GM18861 (cell line): Measurements from ENCODE around the gene SLC29A1.
A peak's percentile ranks its signal among the peaks of the same experiment; 100 is the strongest.

ENCODE experiments used
- ATAC-seq: cut with Tn5 transposase; IDR thresholded peaks from one replicate; pipeline ENCODE4 v1.9.1; 2021; ENCODE audit not compliant: unreplicated experiment

The SLC29A1 gene

GRCh38 chr6:44234101-44235025 lies 11.0 kb downstream of the SLC29A1 start:
- no peak for ATAC-seq

DNA sequence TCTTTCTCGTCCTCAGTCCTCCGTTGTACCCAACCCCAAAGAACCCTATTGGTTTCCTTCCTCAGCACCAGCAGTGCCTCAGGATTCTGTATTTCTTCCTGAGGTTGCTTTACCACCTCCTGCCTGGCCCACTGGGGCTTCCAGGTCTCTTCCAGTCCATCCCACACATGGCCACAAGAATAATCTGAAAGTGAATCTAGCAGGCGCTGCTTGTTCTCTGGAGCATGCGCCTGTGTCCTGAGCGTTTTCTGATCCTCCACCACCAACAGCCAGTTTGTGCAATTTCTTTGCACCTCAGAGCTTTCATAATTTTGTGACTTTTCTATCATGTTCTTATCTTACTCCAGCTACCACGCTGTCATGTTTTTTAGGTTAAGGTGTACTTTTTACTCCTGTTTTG lies 11.9 kb downstream of the SLC29A1 start:
- no peak for ATAC-seq

DNA sequence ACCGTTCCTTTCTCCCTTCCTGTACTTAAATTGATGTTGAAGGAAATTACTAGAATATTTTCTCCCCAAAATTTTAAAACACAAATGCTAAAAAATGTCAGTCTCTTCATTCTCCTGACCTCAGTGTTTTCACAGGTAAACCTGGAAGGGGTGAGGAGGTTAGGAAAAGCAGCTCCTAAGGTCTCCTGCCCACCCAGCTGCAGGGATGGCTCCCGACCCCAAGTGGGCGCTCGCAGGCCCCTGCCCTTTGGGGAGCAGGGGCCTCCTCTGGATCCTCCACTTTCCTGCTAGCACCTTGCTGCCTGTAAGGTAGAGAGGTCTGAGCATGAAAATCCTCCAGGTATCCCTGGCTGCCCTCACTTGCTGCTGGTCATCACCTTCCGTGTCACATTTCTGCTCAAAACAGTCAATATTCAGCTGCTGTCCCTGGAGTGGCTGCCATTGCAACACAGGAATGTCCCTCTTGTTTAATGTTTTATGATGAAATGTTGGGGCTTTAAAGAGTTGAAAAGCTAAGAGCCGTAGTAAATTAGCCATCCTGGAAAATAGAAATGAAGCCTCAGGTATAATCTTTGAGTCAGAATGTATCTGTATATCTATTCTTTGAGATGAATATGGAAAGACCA lies 12.6 kb downstream of the SLC29A1 start:
- no peak for ATAC-seq

DNA sequence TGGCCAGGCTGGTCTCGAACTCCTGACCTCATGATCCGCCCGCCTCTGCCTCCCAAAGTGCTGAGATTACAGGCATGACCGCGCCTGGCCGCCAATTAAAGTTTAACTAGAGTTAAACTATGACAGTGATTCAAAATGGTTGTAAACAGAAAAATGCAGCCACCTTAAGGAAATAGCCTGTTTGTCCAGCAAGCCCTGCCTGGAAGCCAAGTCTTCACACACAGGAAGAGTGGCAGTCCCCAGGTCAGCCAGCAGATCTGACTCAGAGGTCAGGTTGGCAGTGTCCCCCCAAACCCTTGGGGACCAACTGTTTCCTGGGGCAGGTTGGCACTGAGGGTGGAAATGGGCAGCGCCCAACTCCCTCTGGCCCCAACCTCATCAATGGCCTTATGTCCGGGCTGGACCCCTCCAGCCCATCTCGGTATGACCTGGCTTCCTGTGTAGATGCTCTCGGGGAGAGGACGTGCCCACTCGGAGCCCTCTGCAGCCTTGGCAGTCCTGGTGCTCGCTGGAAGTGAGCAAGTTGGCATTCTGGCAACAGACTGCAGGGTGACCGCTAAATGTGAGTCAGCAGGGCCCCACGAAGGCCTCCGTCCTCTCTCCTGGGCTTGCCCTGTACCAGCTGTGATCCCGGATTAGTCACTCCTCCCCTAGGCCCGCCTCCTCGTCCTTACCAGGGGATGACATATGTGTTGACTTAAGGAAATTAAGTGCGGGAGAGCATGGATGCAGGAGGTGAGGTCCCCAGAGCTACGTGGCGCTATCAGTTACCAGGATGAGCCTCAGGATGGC lies 13.8 kb downstream of the SLC29A1 start:
- ATAC-seq = peak; percentile 46

GRCh38 chr6:44237813-44238433 lies 14.5 kb downstream of the SLC29A1 start:
- peak; percentile 58 for ATAC-seq

DNA sequence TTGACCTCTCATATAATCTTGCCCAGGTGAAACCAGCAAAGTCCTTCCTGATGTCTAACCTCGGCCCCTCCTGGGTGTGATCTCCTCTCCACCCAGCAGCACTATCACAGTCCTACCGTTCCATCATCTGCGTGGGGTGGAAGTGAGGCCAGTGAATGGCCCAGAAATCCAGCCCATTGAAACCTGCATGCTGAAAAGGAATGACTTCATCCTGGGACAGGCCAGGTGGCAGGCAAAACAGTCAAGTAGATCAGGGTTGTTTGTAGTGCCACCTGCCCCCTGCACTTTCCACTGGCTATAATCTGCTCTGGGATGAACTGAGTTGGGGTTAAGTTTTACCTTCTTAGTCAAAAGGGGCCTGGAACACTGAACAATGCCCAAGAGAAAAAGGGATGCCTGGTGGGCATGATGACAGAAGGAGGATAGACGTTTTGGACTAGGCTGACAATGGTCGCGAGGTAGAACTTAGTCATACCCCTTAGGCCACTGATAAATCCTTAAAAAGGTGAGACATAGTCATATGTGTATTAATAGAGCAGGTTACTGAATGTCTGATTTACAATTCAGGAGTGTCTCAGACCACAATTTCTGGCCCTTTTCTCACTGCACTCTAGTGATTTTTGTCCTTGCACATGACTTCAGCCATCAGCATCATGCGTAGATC lies 15.4 kb downstream of the SLC29A1 start:
- ATAC-seq = no peak

GRCh38 chr6:44243345-44243744 lies 19.9 kb downstream of the SLC29A1 start:
- no peak for ATAC-seq

- no peak for ATAC-seq
Measured at GRCh38 chr6:44245391-44245911, 22.1 kb downstream of the SLC29A1 start.

GRCh38 chr6:44245912-44246662 lies 22.7 kb downstream of the SLC29A1 start:
- peak; percentile 35 for ATAC-seq

GRCh38 chr6:44246663-44247337 lies 23.4 kb downstream of the SLC29A1 start, which contains the start of gene HSP90AB1:
Gene HSP90AB1, plus strand, starts transcription at chr6:44247101. Its CDS starts 1,529 bp downstream, at chr6:44248630.
- ATAC-seq = peak; percentile 60

- peak; percentile 22 for ATAC-seq
Measured at GRCh38 chr6:44247338-44248302, 24.2 kb downstream of the SLC29A1 start.

- no peak for ATAC-seq
Measured at GRCh38 chr6:44248579-44248978, 25.2 kb downstream of the SLC29A1 start.

DNA sequence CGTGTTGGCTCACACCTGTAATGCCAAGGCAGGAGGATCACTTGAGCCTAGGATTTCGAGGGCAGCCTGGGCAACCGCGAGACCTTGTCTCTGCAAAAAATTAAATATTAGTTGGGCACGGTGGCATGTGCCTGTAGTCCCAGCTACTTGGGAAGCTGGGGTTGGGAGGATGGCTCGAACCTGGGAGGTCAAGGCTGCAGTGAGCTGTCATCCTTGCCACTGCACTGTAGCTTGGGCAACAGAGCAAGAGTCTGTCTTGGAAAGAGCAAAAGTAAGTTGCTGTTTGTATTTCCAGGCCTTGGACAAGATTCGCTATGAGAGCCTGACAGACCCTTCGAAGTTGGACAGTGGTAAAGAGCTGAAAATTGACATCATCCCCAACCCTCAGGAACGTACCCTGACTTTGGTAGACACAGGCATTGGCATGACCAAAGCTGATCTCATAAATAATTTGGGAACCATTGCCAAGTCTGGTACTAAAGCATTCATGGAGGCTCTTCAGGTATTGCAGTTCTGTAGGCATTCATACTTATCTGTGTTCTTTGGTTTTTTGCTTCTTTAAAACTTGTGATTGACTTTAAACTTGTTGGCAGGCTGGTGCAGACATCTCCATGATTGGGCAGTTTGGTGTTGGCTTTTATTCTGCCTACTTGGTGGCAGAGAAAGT lies 25.8 kb downstream of the SLC29A1 start:
- no peak for ATAC-seq

DNA sequence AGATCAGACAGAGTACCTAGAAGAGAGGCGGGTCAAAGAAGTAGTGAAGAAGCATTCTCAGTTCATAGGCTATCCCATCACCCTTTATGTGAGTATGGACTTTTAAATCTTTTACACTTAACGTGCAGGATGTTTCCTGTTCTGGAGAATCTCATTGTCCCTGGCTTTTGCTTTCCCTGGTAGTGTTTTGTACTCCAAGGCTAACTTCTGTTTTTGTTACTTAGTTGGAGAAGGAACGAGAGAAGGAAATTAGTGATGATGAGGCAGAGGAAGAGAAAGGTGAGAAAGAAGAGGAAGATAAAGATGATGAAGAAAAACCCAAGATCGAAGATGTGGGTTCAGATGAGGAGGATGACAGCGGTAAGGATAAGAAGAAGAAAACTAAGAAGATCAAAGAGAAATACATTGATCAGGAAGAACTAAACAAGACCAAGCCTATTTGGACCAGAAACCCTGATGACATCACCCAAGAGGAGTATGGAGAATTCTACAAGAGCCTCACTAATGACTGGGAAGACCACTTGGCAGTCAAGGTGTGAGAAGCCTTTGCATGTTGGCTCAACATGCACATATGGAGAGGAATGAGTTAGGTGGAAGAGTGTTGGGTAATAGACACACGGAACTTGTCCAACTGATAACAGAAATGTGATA lies 26.8 kb downstream of the SLC29A1 start:
- ATAC-seq = no peak

DNA sequence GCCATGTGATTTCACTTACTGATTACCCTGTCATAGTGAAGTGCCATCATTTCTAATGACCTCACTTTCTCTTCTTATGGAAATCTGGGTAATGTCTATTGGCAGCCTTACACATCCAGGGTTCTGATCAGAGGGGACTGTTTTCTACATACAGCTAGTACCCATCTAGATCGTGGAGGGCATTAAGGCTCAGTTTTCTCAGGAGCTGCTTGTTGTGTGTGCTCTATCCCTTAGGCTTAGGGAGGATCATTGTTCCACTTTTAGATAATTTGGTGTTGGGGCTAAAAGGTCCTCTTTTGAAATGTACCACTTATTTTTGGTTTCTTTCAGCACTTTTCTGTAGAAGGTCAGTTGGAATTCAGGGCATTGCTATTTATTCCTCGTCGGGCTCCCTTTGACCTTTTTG lies 27.3 kb downstream of the SLC29A1 start:
- ATAC-seq = no peak
